ENCODE measurements around the gene NDUFS4. TPM values are rescaled to one million over a fixed set of nuclear protein-coding genes. Genes with fewer than 3 reads are reported as not detected.

Gene NDUFS4
- total and polyA plus RNA-seq, 9 of the 15 experiments (the other 6 are each of a cell fraction or from before 2014, with no cell fraction given), result 68.7 to 313 (median 113) TPM

GRCh38 chr5:53667621-53668020, 107.2 kb downstream of the NDUFS4 start:
- Histone ChIP-seq H4K20me1 (replicated peaks; ENCODE audit: control insufficient read depth, insufficient read depth, low read length) (no peaks in the 10 kb centered on the region), H3K4me1 (replicated peaks in 1 of 2; ENCODE audit: control insufficient read depth in 2 of 2, insufficient read depth in 2 of 2, low read length in 2 of 2) (no peaks in the 10 kb centered on the region), H3K4me2 (ENCODE audit: insufficient read depth, low read length) (no peak overlapping the region), H3K79me2 (ENCODE audit: control insufficient read depth, insufficient read depth, low read length) (no peaks in the 10 kb centered on the region), H3K9me1 (ENCODE audit: control insufficient read depth, insufficient read depth, low read length) (no peaks in the 10 kb centered on the region), H3K27me3 (ENCODE audit: control insufficient read depth in 2 of 2, insufficient read depth in 2 of 2, low read length in 2 of 2) (no peaks in the 10 kb centered on the region), H3K9me3 (replicated peaks; ENCODE audit: control insufficient read depth, insufficient read depth, low read depth, low read length) (no peaks in the 10 kb centered on the region), H3K9ac (ENCODE audit: insufficient read depth in 1 of 2, low read depth in 2 of 2, low read length in 2 of 2) (no peak overlapping the region), H3K27ac (ENCODE audit: extremely low read depth, low read depth, low read length) (no peak overlapping the region), H3K36me3 (ENCODE audit: control insufficient read depth, insufficient read depth, low read length) (no peaks in the 10 kb centered on the region), H3K4me3 (no peak overlapping the region), H2AFZ (ENCODE audit: low read depth, low read length) (no peak overlapping the region)
- WGBS (ENCODE audit: insufficient coverage, low coverage, missing lambda C conversion rate), result 63% methylated on average over 2 of the region's 2 CpGs
- POLR2A ChIA-PET, result no interaction called here
- no peak for FAIRE-seq
- DNase-seq (ENCODE audit: extremely low read depth in 1 of 4, low spot score in 3 of 4), result no peak
- no TSS peak for BruUV-seq (replicated peaks)
- no peak for ATAC-seq
- CTCF ChIA-PET (ENCODE audit: low intra/inter-chr PET ratio), result no interaction called here
- in situ Hi-C loops (cut with MboI), result no loop called here
- intact Hi-C loops (cut with micrococcal nuclease), result no loop called here
- TF ChIP-seq JUND (IDR thresholded peaks at IDR 0.05; ENCODE audit: borderline replicate concordance, low read depth, low read length) (no peak), JUND (tag; IDR thresholded peaks at IDR 0.05; ENCODE audit: borderline replicate concordance, low read depth, low read length) (no peak), CHAMP1 (IDR thresholded peaks at IDR 0.05) (no peak), ZNF316 (IDR thresholded peaks at IDR 0.05) (no peak), NR2C2 (CRISPR knock-in tag; IDR thresholded peaks at IDR 0.05) (no peak), NR2C2 (tag; IDR thresholded peaks at IDR 0.05) (no peak), EHMT2 (IDR thresholded peaks at IDR 0.05) (no peak)
